MM.1S (cell line): ENCODE results near the gene BMP8B.

Experiments used
- DNase-seq: peaks from one replicate; pipeline ENCODE4 v3.0.0-alpha.2; 2015
- H2AFZ ChIP-seq: fragments of 300-600 bp; sonication (generic); 2 replicates; pipeline ENCODE4 v1.6.0; 2016; ENCODE audit warnings: antibody characterized with exemption, low read length
- H3F3A ChIP-seq: fragments of 300-600 bp; sonication (generic); 2 replicates; pipeline ENCODE4 v1.6.1; 2016; ENCODE audit warnings: mild to moderate bottlenecking, antibody characterized with exemption, low read length, moderate library complexity, mixed read lengths; ENCODE audit not compliant: insufficient read depth
- H3K27ac ChIP-seq: fragments of 300-600 bp; sonication (generic); 2 replicates; pipeline ENCODE4 v1.5.1; 2016; ENCODE audit warnings: mild to moderate bottlenecking, low read length
- H3K27me3 ChIP-seq: fragments of 300-600 bp; sonication (generic); replicated peaks from 2 replicates; pipeline ENCODE4 v1.6.0; 2016; ENCODE audit warnings: low read length; ENCODE audit not compliant: insufficient read depth
- H3K36me3 ChIP-seq: fragments of 300-600 bp; sonication (generic); replicated peaks from 2 replicates; pipeline ENCODE4 v1.6.1; 2016; ENCODE audit warnings: mild to moderate bottlenecking, low read length, mixed read lengths; ENCODE audit not compliant: insufficient read depth
- H3K4me1 ChIP-seq: fragments of 300-600 bp; sonication (generic); 2 replicates; pipeline ENCODE4 v1.6.1; 2016; ENCODE audit warnings: low read length, mixed read lengths
- H3K4me2 ChIP-seq: fragments of 300-600 bp; sonication (generic); 2 replicates; pipeline ENCODE4 v1.6.0; 2016; ENCODE audit warnings: low read depth, low read length
- H3K4me3 ChIP-seq: fragments of 300-600 bp; sonication (generic); 2 replicates; pipeline ENCODE4 v1.5.1; 2016; ENCODE audit warnings: low read length, mixed read lengths
- H3K79me2 ChIP-seq: fragments of 300-600 bp; sonication (generic); 2 replicates; pipeline ENCODE4 v1.6.1; 2016; ENCODE audit warnings: mixed run types, low read length, mixed read lengths
- H3K9ac ChIP-seq: fragments of 300-600 bp; sonication (generic); 2 replicates; pipeline ENCODE4 v1.6.1; 2016; ENCODE audit warnings: low read length, mixed read lengths
- H3K9me2 ChIP-seq: fragments of 300-600 bp; sonication (generic); replicated peaks from 2 replicates; pipeline ENCODE4 v1.6.1; 2016; ENCODE audit warnings: mild to moderate bottlenecking, low read length, mixed read lengths; ENCODE audit not compliant: insufficient read depth
- H3K9me3 ChIP-seq: fragments of 300-600 bp; sonication (generic); replicated peaks from 2 replicates; pipeline ENCODE4 v1.6.1; 2016; ENCODE audit warnings: mild to moderate bottlenecking, low read length, mixed read lengths; ENCODE audit not compliant: insufficient read depth
- H4K20me1 ChIP-seq: fragments of 300-600 bp; sonication (generic); 2 replicates; pipeline ENCODE4 v1.6.1; 2016; ENCODE audit warnings: mild to moderate bottlenecking, low read length, moderate library complexity, mixed read lengths; ENCODE audit not compliant: insufficient read depth
- CTCF ChIP-seq: fragments of 300-600 bp; sonication (generic); IDR thresholded peaks from 2 replicates; pipeline ENCODE4 v1.5.1; 2016; ENCODE audit warnings: antibody characterized with exemption, low read length, mixed read lengths
- EZH2 ChIP-seq: fragments of 300-600 bp; sonication (generic); optimal IDR thresholded peaks from 2 replicates; pipeline ENCODE3; 2017; ENCODE audit warnings: low read depth, mild to moderate bottlenecking, antibody characterized with exemption, low read length, mixed read lengths
- EZH2phosphoT487 ChIP-seq: fragments of 300-600 bp; sonication (generic); IDR thresholded peaks from 2 replicates; pipeline ENCODE4 v1.6.1; 2018; ENCODE audit warnings: antibody characterized with exemption, low read length

Gene BMP8B

GRCh38 chr1:39711104-39711965, 77.3 kb downstream of the BMP8B start:
- H3K4me1 ChIP-seq, result no peaks in the 10 kb centered on the region
- H4K20me1 ChIP-seq, result no peaks in the 10 kb centered on the region
- H3K27ac ChIP-seq, result no peak overlapping the region
- no peaks in the 10 kb centered on the region for H3K36me3 ChIP-seq
- H3K9me3 ChIP-seq, result no peaks in the 10 kb centered on the region
- no peak overlapping the region for H3K9ac ChIP-seq
- no peak overlapping the region for H3K4me3 ChIP-seq
- no peaks in the 10 kb centered on the region for H3K79me2 ChIP-seq
- no peak overlapping the region for H2AFZ ChIP-seq
- no peak overlapping the region for H3K4me2 ChIP-seq
- no peak for DNase-seq
- H3F3A ChIP-seq, result no peaks in the 10 kb centered on the region
- TF ChIP-seq CTCF (no peak), EZH2 (no peak), EZH2phosphoT487 (no peak)
- no peaks in the 10 kb centered on the region for H3K27me3 ChIP-seq
- H3K9me2 ChIP-seq, result no peaks in the 10 kb centered on the region

- no peak for TF ChIP-seq EZH2phosphoT487
- TF ChIP-seq CTCF, result no peak
- TF ChIP-seq EZH2, result no peak
- Histone ChIP-seq H3K79me2 (no peaks in the 10 kb centered on the region), H3K4me3 (no peak overlapping the region), H3K4me1 (no peaks in the 10 kb centered on the region), H3F3A (no peaks in the 10 kb centered on the region), H3K36me3 (no peaks in the 10 kb centered on the region), H3K9ac (no peak overlapping the region), H2AFZ (no peak overlapping the region), H3K4me2 (no peak overlapping the region), H3K27ac (no peak overlapping the region), H3K27me3 (no peaks in the 10 kb centered on the region), H3K9me3 (no peaks in the 10 kb centered on the region), H3K9me2 (no peaks in the 10 kb centered on the region), H4K20me1 (no peaks in the 10 kb centered on the region)
- no peak for DNase-seq
These were observed 81.2 kb downstream of the BMP8B start for GRCh38 chr1:39707506-39707905.
